GM18907 (cell line): ENCODE results near the gene KRTAP12-2.
"Not testable (repeated sequence)": the region's sequence is repeated elsewhere in the genome, so short reads cannot be mapped to it uniquely, and the experiment has no call there.

Experiments
- ATAC-seq: cut with Tn5 transposase; IDR thresholded peaks from one replicate; pipeline ENCODE4 v1.9.1; 2021; ENCODE audit warnings: mild to moderate bottlenecking, moderate library complexity; ENCODE audit not compliant: unreplicated experiment

The KRTAP12-2 gene

DNA sequence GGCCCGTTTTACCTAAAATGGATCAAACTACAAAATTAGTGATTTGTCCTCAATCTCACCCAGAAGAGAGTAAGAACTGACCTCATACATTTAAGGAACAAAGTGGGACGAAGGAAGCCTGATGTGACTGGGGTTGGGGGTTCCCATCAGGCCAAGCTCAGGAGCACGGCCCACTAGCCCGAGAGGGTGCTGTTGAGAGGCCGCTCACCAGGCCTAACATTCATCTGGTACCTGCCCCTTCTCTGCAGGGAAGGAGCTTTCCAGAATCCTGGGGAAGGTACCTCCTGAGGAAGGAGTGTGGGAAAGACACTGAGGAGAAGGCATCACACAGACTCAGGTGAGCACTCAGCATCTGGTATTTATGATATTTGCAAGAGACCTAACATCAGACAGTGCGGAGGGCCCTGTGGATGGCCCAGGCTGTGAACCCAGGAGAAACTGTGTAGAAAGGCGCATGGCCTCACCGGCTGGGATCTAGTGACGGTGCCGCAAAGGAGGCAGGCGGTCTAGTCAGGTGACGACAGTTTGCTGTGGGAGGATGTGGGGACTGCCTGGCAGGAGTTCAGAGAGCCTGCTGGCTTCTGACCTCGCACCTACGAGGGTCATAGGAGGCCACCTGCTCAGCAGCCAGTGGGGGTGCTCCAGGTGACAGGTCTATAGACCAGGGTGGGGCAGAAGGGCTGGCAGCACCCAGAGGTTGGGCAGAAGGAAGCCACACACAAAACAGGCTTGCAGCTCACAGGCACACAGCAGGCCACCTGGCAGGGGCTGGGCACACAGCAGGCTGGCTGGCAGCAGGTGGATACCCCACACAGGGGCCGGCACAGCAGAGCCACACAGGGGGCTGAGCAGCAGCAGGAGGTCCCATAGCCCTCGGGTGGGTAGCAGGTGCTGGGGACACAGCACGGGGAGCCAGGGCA, 12.8 kb downstream of the KRTAP12-2 start:
- ATAC-seq = no peak

DNA sequence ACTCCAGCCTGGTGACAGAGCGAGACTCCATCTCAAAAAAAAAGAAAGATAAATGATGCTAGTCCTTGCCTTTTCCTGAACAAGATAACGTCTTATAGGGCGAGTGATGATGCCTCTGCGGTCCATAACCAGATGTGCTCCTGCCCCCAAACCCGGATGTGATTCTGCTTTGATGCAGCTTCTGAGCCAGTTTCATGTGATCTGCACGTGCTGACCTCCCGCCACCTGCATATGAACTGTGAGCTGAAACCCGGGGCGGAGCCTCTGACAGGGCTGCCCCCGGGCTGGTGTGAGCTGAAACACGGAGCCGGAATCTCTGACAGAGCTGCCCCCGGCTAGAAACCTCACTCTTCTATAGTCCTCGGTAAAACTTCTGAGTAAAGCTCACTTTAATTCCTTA, 13.6 kb downstream of the KRTAP12-2 start:
- no peak for ATAC-seq

DNA sequence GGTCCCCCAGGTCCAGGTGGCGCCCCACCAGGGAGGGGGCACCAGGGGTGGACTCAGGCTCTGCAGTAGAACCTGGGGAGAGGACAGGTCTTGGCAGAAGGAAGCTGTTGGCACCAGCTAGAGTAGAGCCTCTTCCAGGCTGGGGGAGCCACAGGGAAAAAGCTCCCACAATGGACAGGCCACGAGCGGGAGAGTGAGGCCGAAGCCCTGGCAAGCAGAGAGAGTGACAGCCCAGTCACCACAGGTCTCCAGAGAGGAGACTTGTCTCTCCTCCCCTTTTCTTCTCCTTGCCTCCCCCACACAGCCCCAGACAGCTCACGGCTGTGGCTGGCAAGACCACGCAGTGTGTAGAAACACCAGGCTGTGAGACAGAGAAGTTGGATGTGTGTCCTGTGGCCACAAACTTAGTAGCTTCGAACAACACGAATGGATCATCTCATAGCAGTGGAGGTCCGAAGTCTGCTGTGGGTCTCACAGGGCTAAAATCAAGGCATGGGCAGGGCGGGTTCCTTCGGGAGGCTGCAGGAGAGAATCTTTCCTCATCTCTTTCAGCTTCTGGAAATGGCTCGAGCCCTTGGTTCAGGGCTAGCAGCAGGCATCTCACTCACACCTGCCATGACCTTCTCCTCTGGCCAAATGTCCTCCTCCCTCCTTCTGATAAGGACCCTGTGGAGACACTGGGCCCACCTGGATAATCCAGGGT, 15.6 kb downstream of the KRTAP12-2 start:
- no peak for ATAC-seq

DNA sequence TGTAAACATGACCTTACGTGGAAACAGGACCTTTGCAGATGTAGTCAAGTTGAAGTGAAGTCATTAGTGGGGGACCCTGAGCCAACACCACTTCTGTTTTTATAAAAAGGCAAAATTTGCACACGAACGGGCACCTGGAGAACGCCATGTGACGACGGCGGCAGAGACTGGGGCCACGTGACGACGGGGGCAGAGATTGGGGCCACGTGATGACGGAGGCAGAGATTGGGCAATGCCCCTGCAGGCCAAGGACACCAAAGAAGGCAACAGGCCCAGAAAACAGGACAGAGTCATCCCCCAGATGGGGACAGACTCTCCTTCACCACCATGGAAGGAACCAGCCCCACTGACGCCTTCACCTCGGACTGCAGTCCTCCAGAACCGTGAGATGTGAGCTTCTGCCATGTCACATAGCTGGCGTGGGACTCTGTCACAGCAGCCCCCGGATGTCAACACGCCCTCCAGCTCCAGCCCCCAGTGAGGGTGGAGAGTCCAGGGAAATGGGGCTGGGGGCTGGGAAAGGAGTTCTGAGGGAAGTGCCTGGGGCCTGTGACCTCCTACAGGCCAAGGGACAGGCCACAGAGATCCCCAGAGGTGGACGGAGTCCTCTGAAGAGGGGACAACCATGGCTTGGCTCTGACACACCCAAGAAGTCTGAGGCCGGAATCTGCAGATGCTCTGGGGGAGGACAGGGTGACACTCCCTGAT, 16.3 kb downstream of the KRTAP12-2 start:
- ATAC-seq = no peak

DNA sequence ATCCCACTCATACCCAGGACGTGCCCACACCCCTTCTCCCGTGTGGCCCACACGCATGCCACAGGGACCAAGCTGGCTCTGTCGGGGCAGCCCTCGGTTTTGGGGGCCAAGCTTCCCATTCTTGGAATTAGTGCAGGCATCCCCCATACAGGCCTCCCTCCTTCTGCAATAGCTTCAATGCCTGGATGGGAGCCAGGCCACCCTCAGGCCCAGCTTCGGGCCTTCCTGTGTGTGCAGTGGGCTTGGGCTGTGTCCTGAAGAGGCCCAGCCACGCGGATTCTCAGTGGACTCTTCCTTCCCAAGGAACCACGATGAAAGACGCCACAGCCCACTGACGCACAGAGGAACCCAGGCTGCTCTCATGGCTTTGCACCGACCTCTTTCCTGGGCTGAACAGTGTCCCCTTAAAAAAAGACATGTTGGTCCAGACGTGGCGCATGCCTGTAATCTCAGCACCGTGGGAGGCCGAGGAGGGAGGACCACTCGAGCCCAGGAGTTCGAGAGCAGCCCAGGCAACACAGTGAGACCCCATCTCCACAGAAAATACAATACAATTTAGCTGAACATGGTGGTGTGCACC, 17.1 kb downstream of the KRTAP12-2 start:
- ATAC-seq = no peak

DNA sequence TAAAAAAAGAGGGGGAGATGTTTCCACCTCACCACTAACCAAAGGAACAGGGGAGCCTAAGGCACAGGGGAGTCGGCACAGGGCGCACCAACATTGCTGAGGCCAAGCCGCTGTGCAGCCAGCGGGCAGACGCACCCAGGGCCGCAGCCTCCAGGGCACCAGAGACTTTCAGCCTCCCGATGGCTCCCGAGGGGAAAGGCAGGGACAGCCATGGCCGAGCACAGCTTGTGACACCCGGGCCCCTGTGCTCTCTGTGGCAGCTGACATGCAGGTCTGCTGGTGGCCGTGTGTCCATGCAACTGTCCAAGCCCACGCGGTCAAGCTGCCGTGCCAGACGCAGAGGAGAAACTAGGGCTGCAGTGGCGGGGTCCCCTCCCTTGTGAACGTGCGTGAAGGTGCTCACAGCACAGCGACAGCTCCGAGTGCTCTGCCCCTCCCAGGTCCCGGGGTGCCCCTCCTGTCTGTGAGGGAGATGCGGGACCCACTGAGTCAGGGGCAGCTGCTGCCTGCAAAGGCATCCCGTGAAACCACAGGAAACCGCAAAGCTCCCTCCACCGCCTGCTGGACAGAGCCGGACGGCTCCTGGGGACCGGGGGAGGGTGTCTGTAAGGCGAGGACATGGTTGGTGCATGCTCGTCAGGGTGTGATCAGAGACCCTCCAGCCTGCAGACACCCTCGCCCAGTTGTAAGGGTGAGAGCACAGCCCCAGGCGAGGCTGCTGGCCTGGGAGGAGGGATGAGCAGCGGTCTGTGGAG, 18.0 kb downstream of the KRTAP12-2 start:
- ATAC-seq = no peak

DNA sequence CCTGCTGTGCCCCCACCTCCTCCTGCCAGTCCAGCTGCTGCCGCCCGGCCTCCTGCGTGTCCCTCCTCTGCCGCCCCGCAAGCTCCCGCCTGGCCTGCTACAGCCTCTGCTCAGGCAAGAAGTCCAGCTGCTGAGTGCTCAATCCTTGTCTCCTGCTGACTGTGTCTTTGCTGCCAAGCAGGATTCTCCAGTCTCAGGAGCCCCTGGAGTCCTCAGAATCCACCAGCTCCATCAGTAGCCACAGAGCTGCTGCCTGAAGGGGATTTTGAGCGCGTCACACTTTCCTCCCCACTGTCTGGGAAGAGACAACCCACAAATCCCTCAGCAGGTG, 19.5 kb downstream of the KRTAP12-2 start:
- no peak for ATAC-seq

DNA sequence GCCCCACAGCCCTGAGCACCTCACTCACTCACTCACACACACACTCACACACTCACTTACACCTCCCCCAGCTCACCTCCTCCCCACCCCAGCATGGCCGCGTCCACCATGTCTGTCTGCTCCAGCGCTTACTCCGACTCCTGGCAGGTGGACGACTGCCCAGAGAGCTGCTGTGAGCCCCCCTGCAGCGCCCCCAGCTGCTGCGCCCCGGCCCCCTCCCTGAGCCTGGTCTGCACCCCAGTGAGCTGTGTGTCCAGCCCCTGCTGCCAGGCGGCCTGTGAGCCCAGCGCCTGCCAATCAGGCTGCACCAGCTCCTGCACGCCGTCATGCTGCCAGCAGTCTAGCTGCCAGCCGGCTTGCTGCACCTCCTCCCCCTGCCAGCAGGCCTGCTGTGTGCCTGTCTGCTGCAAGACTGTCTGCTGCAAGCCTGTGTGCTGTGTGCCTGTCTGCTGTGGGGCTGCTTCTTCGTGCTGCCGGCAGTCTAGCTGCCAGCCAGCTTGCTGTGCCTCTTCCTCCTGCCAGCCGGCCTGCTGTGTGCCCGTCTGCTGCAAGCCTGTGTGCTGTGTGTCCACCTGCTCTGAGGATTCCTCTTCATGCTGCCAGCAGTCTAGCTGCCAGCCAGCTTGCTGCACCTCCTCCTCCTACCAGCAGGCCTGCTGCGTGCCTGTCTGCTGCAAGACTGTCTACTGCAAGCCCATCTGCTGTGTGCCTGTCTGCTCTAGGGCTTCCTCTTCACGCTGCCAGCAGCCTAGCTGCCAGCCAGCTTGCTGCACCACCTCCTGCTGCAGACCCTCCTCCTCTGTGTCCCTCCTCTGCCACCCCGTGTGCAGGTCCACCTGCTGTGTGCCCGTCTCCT, 20.1 kb downstream of the KRTAP12-2 start, which contains the start of gene KRTAP10-11:
TSS of gene KRTAP10-11 (plus strand) at position 49 of the 856 bp plus-strand sequence. CDS start at position 94, 45 bp downstream.
- not testable (repeated sequence) for ATAC-seq

DNA sequence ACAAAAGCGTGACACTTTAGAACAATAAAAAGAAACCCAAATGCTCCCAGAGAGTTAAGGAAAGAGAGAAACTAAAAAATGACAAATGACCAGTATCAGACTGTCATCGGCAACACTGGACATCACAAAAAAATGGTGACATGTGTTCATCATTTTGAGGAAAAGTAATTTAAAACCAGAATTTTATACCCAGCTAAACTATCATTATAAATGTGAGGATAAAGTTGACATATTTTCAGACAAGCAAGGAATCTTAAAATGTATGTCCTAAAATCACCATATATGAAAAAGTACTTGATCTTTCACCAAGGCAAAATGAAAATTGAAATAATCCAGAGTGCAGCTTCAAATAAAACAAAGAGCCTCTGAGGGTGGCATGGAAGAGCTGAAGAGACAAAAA, 21.8 kb downstream of the KRTAP12-2 start:
- ATAC-seq = no peak

GRCh38 chr21:44643741-44644310, 22.9 kb downstream of the KRTAP12-2 start:
- no peak for ATAC-seq

DNA sequence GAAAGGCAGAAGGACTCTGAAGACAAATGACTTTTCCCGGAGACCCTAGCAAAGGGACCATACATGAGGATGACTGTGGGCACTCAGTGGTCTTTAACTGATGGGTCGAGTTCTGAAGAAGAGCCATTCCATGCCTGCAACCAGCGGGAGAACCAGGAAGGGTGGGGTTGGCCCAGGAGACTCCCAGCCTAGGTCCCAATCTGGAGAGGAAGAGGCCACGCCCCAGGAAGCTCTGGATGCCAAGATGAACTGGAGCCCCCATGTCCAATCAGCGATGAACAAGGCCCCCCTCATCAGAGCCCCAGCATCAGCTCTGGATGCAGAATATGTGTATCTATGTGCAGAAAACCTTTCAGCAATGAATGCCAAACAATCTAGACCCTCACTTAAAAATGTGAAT, 26.0 kb downstream of the KRTAP12-2 start:
- ATAC-seq = no peak

DNA sequence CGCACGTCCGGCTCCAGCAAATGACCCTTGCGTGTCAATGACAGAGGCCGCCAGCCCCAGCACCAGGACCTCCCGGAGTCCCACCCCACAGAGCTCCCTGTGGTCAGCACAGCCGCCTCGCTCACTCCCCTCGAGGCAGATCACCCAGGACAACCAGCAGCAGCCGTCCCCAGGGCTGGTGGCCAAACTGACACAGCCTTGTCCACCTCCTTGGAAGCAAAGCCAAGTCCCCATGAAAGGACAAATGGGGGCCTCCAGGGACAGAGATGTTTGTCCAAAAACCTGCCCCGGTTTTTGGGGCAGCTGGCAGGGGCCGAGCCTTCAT, 27.4 kb downstream of the KRTAP12-2 start:
- ATAC-seq = no peak

- not testable (repeated sequence) for ATAC-seq
Observed at GRCh38 chr21:44638506-44639330, 28.0 kb downstream of the KRTAP12-2 start.

- not testable (repeated sequence) for ATAC-seq
Observed at GRCh38 chr21:44637851-44638348, 28.8 kb downstream of the KRTAP12-2 start.

- ATAC-seq = no peak
Observed at GRCh38 chr21:44637018-44637850, 29.5 kb downstream of the KRTAP12-2 start, which contains the start of gene KRTAP10-10. KRTAP10-10 (plus strand) TSS chr21:44637356; CDS start chr21:44637418, 62 bp downstream.

GRCh38 chr21:44636209-44637017, 30.3 kb downstream of the KRTAP12-2 start:
- no peak for ATAC-seq
